Fibroblast of peridontal ligament (primary cell): ENCODE results near the gene CLGN.
A peak's percentile ranks its signal among the peaks of the same experiment; 100 is the strongest.
"Not testable (repeated sequence)": the region's sequence is repeated elsewhere in the genome, so short reads cannot be mapped to it uniquely, and the experiment has no call there.

Experiments used
- DNase-seq: peaks from one replicate; pipeline ENCODE4 v3.0.0-alpha.2; 2010; ENCODE audit errors: extremely low read depth

The CLGN gene, protein sequence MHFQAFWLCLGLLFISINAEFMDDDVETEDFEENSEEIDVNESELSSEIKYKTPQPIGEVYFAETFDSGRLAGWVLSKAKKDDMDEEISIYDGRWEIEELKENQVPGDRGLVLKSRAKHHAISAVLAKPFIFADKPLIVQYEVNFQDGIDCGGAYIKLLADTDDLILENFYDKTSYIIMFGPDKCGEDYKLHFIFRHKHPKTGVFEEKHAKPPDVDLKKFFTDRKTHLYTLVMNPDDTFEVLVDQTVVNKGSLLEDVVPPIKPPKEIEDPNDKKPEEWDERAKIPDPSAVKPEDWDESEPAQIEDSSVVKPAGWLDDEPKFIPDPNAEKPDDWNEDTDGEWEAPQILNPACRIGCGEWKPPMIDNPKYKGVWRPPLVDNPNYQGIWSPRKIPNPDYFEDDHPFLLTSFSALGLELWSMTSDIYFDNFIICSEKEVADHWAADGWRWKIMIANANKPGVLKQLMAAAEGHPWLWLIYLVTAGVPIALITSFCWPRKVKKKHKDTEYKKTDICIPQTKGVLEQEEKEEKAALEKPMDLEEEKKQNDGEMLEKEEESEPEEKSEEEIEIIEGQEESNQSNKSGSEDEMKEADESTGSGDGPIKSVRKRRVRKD

GRCh38 chr4:140427106-140427918 lies at the start of gene CLGN:
CLGN (minus strand) TSS chr4:140427648; CDS start chr4:140413078, 14,570 bp downstream.
- peak; percentile 38 for DNase-seq

- no peak for DNase-seq
These were observed 44.7 kb upstream of the CLGN start for GRCh38 chr4:140472156-140472555.

DNA sequence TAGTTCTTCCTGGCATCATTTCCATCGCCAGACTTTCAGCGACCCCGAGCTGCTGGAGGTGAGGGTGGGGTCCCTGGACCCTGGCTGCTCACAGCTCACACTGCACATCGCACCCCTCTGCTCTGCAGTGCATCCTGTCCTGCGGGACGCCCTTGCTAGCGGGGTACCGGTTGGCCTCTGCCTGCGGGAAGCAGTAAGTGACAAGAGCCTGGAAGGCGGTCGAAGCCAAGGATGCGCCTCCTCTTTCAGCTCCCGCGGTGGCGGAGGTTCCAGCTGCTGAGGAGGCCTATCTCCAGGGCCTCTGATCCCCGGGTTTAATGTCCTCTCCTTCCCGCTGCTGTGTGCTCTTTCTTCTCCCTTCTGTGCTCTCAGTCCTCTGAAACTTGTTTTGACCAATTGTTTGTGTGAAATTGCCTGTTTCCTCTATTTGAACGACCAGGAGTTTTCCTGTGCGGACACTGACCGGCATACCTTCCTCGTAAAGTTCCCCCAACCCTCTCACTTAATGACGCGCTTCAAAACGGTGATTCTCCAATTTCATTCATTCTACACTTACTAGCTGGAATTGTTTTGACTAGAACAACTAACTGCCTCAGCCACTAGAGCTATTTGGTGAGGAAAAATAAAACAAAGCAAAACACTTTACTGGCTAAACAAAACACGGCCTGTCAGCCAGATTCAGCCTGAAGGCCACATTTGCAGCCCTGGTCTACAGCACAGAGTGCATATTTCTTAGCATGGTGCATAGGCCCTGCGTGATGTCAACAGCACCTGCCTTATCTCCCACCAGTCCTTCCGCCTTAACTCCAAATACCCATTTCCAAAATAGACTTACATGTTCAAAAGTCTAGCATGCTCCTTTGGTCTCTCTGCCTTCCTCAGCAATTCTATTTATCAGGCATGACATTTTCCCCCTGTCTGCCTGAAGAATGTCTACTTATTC lies 42.6 kb upstream of the CLGN start:
- no peak for DNase-seq

GRCh38 chr4:140466146-140466545 lies 38.7 kb upstream of the CLGN start:
- no peak for DNase-seq

- DNase-seq: no peak
These were observed 36.2 kb upstream of the CLGN start for GRCh38 chr4:140463614-140464013.

DNA sequence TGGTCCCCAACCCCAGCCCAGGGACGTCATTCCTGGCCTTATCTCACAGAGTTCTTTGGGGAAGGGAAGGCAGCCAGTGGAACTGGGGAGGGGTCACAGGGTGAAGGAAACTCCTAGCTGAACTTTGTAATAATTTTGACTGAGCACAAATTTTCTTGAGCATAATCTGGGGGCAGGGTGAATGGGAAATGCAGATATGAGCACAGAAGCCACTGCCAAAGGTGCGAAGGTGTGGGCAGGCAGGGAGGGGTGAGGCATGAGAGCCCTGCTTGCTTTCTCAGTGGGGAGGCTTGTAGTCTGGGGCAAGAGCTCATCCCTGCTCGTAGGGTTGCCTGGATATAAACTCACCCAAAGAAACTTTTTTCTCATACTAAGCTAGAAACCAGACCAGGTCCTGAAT lies 35.7 kb upstream of the CLGN start:
- no peak for DNase-seq

- DNase-seq: no peak
These were observed 22.9 kb upstream of the CLGN start for GRCh38 chr4:140450352-140450751.

DNA sequence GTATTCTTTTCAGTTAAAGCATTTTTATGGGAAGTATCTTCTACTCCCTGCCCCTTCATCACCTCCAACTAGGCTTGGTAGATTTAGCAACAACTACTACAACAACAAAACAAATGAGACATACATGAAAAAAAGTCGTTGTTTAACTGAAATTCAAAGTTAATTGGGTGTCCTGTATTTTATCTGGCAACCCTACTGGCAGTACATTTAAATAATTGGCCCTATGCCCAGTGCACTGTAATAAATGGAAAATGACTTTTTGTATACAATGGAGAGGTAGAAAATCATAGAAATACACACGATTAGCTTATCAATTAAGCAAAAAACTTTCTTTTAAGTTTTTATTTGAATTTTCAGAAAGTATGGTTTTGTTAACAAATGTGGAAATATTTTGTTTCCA lies 21.4 kb upstream of the CLGN start:
- no peak for DNase-seq

- peak; percentile 9 for DNase-seq
These were observed 20.7 kb upstream of the CLGN start for GRCh38 chr4:140448162-140448561.

GRCh38 chr4:140444347-140444746 lies 16.9 kb upstream of the CLGN start:
- DNase-seq: not testable (repeated sequence)

- DNase-seq: no peak
These were observed 12.2 kb upstream of the CLGN start for GRCh38 chr4:140439644-140440142.

DNA sequence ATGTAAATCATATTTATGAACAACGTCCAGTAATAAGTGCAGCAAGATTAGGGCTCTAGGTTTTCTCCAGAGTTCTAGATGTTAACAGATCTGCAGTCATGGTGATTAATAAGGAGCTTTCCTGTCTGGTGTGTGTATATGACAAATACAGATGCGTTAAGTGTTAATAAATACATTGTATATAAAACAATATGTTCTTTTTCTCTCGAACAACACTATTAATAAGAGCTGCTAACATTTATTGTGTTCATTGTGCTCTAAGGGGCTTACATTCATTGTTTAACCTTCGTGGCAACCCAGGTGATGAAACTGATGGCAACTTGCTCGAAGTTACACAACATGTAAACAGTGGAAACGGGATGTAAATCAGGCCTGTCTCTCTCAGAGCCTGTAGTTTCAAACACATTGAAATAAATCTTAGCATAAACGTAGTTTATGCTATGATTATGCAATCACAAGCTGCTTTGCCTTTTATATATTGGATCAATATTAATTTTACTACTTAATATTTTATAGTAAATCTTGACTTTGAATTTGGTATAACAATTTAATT lies 547 bp upstream of the CLGN start:
- DNase-seq: peak; percentile 16

DNA sequence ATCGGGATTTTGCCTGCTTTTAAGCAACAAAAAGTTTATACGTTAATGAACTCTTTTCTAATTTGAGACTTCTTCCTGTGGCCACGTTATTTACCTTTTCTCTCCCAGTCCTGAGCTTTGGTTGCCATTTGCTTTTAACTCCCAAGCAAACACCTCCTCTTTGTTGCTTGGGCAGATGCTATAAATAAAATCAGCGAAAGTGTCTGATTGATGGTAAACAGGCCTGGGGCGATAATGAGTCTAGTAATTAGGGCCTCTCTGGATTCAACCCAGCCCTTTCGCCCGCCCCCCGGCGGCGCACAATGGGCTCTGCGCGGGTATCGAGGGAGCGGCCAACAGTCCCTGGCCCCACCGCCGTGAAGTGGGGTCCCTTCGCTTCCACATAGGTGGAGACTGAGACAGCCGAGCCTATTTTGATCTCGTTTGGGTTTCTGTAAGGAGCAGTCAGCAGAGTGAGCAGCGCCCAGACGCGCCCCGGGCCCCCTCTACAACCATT lies 790 bp downstream of the CLGN start:
- DNase-seq: no peak

DNA sequence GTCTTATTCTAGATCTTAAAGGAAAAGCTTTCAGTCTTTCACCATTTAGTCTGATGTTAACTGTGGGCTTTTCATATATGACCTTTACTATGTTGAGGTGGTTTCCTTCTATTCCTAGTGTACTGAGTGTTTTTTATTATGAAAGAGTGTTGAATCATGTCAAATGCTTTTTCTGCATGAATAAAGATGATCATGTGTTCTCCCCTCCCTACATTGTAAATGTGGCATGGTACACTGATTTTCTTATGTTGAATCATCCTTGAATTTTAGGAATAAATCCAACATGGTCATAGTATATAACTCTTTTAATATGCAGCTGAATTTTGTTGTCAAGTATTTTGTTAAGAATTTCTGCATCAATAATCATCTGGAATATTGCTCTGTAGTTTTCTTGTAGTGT lies 4.3 kb downstream of the CLGN start:
- peak; percentile 80 for DNase-seq

DNA sequence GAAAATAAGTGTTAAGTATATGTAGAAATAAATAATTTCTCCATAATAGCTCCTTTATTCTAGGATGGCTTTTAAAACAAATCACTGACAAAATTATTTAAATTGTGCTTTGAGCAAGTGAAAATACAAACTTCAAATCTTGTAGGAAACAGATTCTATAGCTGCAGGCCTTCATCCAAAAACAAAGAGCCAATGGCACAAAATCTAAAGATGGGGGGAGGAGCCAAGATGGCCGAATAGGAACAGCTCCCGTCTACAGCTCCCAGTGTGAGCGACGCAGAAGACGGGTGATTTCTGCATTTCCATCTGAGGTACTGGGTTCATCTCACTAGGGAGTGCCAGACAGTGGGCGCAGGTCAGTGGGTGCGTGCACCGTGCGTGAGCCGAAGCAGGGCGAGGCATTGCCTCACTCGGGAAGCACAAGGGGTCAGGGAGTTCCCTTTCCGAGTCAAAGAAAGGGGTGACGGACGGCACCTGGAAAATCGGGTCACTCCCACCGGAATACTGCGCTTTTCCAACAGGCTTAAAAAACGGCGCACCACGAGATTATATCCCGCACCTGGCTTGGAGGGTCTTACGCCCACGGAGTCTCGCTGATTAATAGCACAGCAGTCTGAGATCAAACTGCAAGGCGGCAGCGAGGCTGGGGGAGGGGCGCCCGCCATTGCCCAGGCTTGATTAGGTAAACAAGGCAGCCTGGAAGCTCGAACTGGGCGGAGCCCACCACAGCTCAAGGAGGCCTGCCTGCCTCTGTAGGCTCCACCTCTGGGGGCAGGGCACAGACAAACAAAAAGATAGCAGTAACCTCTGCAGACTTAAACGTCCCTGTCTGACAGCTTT lies 14.1 kb downstream of the CLGN start:
- not testable (repeated sequence) for DNase-seq

DNA sequence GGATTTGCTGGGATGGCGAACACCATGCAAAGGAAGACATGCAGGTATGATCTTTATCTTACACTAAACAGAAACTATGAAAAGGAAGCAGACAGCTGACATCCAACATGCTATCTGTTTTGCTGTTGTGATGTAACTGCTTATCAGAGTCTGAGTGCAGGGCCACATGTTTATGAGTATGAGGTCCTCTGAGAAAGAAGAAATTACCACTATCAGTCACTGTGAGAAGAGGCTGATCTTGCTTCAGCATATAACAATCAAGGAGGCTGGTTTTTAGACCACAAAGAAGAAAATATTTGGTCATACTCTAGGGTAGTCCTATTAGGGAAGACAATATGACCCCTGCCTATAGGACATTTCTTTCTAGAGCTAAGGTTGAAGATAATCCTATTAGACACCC lies 18.5 kb downstream of the CLGN start:
- DNase-seq: no peak

- no peak for DNase-seq
These were observed 21.2 kb downstream of the CLGN start for GRCh38 chr4:140406292-140406691.

DNA sequence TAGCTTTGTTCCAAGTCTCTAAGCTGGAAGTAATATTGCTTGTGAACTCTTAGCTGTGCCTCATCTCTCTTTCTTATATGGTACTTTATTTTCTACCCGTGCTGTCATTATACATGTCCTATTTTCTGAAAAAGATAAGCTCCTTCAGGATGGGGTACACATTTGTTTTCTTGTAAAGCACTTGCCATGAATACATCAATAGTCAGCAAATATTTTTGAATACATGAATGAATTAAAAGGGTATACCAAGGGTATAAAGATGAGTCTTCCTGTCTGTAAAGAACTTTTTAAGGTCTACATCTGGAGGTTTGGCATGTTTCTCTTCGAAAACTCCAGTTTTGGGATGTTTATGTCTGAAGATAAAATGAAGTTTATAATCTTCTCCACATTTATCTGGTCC lies 27.3 kb downstream of the CLGN start:
- no peak for DNase-seq

DNA sequence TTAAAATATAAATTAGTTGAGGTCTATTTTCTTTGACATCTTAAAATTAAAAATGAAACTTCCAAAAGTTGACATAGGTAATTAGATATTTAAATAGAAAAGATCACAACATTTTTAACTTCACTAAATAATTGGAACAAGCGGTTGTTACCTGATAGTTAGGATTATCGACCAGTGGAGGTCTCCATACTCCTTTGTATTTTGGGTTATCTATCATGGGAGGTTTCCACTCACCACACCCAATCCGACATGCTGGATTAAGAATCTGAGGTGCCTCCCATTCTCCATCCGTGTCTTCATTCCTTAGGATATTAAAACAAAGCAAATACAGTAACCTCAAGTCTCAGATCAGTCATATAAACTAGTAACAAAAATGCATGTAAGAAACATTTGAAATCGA lies 31.8 kb downstream of the CLGN start:
- no peak for DNase-seq

DNA sequence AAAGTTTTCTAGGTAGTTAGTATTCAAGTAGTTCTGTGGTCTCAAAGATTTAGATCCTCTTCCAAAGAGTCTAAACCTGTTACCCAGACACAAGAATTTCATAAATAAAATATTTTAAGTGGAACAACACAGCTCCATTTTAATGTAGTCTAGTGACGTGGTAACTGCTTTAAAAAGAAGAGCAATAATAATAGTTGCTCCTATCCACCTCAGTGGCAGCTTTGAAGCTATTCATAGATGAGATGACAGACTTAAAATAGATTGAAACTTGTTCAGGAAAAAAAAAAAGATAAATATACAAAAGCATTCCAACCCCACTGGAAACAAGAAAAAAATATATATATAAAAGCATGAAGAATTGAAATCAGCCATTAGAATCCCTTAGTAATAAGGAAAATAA lies 39.4 kb downstream of the CLGN start:
- DNase-seq: no peak
